Nephron progenitor cell (in vitro differentiated cells): ENCODE measurements around the gene SPECC1L.
"Not testable (repeated sequence)": the region's sequence is repeated elsewhere in the genome, so short reads cannot be mapped to it uniquely, and the experiment has no call there.

Experiments
- DNase-seq: peaks from one replicate; pipeline ENCODE4 v3.0.0; 2021
- H3K27ac Mint-ChIP-seq: 2 replicates; pipeline ENCODE4 v1.8.0; 2021; ENCODE audit warnings: mild to moderate bottlenecking, moderate library complexity, mixed read lengths
- H3K27me3 Mint-ChIP-seq: 2 replicates; pipeline ENCODE4 v1.8.0; 2021; ENCODE audit warnings: mild to moderate bottlenecking, low read depth, mixed read lengths; ENCODE audit not compliant: poor library complexity
- H3K36me3 Mint-ChIP-seq: 2 replicates; pipeline ENCODE4 v1.8.0; 2021; ENCODE audit warnings: low read depth, mixed read lengths
- H3K4me1 Mint-ChIP-seq: 2 replicates; pipeline ENCODE4 v1.8.0; 2021; ENCODE audit warnings: mixed read lengths
- H3K4me3 Mint-ChIP-seq: 2 replicates; pipeline ENCODE4 v1.8.0; 2021; ENCODE audit warnings: mild to moderate bottlenecking, moderate library complexity, mixed read lengths
- H3K9me3 Mint-ChIP-seq: 2 replicates; pipeline ENCODE4 v1.8.0; 2021; ENCODE audit warnings: mild to moderate bottlenecking, moderate library complexity, mixed read lengths
- TF ChIP-seq, protein P1 (sequence below): fragments of 200-600 bp; sonication (generic); IDR thresholded peaks from 2 replicates; pipeline ENCODE4 v1.5.0; 2021; ENCODE audit warnings: antibody characterized with exemption

Gene SPECC1L

DNA sequence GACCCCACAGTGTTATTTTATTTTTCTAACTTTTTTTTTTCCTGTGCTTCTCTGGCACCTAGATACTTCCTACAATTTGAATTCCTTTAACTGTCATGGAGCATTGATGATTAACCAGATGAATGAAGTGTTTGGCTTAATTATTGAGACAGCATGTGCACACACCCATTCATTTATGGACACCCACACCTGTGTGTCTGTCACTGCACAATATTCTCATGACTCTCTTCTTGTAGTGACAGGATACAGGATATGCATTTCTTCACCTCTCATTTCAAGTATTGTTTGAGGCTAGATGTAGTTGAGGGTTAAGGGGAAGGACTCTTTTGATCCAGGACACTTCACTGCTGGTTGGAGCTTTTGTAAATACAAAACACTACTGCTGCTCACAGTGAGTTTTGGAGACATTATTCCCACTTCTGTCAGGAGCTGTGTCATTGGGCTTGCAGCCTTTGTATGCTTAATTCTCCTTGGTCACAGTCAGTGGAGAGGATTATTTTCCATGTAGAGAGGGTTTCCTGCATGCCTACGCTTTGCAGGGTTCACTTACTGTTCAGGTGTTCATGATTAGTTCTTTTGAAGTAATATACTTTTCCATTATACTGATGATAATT lies 33.5 kb downstream of the SPECC1L start:
- Mint-ChIP-seq H3K4me1 (no peaks in the 10 kb centered on the region), H3K27me3 (no peaks in the 10 kb centered on the region), H3K36me3 (peaks cover 88% of the 10 kb centered on the region), H3K4me3 (no peak overlapping the region), H3K9me3 (peaks cover 28% of the 10 kb centered on the region), H3K27ac (no peak overlapping the region)
- no peak for DNase-seq
- TF ChIP-seq, protein P1, sequence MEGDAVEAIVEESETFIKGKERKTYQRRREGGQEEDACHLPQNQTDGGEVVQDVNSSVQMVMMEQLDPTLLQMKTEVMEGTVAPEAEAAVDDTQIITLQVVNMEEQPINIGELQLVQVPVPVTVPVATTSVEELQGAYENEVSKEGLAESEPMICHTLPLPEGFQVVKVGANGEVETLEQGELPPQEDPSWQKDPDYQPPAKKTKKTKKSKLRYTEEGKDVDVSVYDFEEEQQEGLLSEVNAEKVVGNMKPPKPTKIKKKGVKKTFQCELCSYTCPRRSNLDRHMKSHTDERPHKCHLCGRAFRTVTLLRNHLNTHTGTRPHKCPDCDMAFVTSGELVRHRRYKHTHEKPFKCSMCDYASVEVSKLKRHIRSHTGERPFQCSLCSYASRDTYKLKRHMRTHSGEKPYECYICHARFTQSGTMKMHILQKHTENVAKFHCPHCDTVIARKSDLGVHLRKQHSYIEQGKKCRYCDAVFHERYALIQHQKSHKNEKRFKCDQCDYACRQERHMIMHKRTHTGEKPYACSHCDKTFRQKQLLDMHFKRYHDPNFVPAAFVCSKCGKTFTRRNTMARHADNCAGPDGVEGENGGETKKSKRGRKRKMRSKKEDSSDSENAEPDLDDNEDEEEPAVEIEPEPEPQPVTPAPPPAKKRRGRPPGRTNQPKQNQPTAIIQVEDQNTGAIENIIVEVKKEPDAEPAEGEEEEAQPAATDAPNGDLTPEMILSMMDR: no peak

DNA sequence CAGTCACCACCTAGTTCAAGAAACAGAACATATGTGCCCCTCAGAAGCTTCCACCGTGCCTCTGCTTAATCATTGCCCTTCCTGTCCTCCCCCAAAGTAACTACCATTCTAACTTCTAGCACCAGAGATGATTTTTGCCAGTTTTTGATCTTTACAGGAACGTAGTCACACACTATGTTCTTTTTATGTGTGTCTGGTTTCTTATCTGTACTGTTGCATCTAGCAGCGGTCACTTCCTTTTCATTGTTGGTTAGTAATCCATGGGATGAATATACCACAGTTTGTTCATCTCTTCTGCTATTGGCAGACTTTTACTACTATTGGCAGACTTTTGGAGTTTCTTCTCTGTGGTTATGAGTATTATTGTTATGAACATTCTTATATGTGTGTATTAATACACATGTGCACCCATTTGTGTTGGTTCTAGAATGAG lies 34.6 kb downstream of the SPECC1L start:
- no peak for DNase-seq
- H3K27ac Mint-ChIP-seq: no peak overlapping the region
- H3K36me3 Mint-ChIP-seq: peaks cover 88% of the 10 kb centered on the region

DNA sequence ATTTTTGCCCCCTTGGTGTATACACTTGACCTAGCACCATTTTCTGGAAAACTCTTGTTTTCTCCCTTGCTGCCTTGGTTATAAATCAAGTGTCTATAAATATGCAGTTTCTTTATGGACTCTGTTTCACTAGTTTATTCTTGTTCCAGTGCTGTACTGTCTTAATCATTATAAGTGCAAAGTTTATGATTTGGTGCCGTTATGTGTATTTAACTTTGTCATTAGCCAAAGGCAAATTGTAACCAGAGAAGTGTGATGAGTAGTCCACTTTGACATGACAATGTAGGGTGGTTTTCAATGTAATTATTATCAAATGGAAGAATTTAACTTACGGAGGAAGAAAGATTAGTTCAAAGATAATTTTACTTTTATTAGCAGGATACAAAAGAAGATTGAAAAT lies 40.3 kb downstream of the SPECC1L start:
- Mint-ChIP-seq H3K27ac (peak overlapping the region; percentile 2), H3K27me3 (no peaks in the 10 kb centered on the region), H3K4me1 (no peaks in the 10 kb centered on the region), H3K36me3 (peaks cover 96% of the 10 kb centered on the region), H3K4me3 (no peak overlapping the region), H3K9me3 (peaks cover 30% of the 10 kb centered on the region)
- TF ChIP-seq, protein P1: no peak
- DNase-seq: no peak

More for the DNA sequence above, 34.6 kb downstream of the SPECC1L start:
- peaks cover 28% of the 10 kb centered on the region for H3K9me3 Mint-ChIP-seq
- no peaks in the 10 kb centered on the region for H3K27me3 Mint-ChIP-seq
- TF ChIP-seq, protein P1: no peak
- H3K4me1 Mint-ChIP-seq: no peaks in the 10 kb centered on the region
- no peak overlapping the region for H3K4me3 Mint-ChIP-seq

DNA sequence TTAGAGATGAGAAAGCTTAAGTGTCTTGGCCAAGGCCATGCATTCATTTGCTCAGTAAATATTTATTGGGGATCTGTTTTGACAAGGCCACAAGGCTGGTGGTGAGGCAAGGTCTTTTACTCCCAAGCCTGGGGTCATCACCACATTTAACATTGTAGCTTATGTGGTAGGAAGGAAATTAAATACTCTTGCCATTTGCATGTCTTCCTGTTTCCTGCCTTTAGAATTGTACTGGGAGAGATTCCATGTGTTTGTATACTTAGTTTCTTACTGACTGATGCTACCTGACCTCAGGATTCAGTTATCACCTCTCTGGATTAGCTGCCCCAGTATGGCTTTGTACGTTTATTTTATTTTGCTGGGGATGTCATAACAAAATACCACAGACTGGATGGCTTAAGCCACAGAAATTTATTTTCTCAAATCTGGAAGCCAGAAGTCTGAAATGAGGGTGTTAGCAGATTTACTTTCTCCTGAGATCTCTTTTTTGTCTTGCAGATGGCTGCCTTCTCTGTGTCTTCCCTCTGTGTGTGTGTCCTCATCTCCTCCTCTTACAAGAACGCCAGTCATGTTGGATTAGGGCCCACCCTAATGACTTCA lies 44.8 kb downstream of the SPECC1L start:
- TF ChIP-seq, protein P1: no peak
- Mint-ChIP-seq H3K4me3 (no peak overlapping the region), H3K36me3 (peaks cover 84% of the 10 kb centered on the region), H3K27ac (no peak overlapping the region), H3K4me1 (no peaks in the 10 kb centered on the region), H3K9me3 (peaks cover 36% of the 10 kb centered on the region), H3K27me3 (no peaks in the 10 kb centered on the region)
- no peak for DNase-seq

DNA sequence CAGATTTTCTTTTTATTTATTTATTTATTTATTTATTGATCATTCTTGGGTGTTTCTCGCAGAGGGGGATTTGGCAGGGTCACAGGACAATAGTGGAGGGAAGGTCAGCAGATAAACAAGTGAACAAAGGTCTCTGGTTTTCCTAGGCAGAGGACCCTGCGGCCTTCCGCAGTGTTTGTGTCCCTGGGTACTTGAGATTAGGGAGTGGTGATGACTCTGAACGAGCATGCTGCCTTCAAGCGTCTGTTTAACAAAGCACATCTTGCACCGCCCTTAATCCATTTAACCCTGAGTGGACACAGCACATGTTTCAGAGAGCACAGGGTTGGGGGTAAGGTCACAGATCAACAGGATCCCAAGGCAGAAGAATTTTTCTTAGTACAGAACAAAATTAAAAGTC lies 45.6 kb downstream of the SPECC1L start:
- not testable (repeated sequence) for H3K4me3 Mint-ChIP-seq, H3K27me3 Mint-ChIP-seq, H3K4me1 Mint-ChIP-seq, H3K27ac Mint-ChIP-seq, DNase-seq
- Mint-ChIP-seq H3K36me3 (peaks cover 84% of the 10 kb centered on the region), H3K9me3 (peaks cover 36% of the 10 kb centered on the region)

DNA sequence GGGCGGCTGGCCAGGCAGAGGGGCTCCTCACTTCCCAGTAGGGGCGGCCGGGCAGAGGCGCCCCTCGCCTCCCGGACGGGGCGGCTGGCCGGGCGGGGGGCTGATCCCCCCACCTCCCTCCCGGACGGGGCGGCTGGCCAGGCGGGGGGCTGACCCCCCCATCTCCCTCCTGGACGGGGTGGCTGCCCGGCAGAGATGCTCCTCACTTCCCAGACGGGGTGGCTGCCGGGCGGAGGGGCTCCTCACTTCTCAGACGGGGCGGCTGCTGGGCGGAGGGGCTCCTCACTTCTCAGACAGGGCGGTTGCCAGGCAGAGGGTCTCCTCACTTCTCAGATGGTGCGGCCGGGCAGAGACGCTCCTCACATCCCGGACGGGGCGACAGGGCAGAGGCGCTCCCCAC lies 46.9 kb downstream of the SPECC1L start:
- H3K27me3 Mint-ChIP-seq, H3K27ac Mint-ChIP-seq, DNase-seq, H3K4me1 Mint-ChIP-seq, H3K4me3 Mint-ChIP-seq: not testable (repeated sequence)
- Mint-ChIP-seq H3K36me3 (peaks cover 88% of the 10 kb centered on the region), H3K9me3 (peaks cover 36% of the 10 kb centered on the region)

DNA sequence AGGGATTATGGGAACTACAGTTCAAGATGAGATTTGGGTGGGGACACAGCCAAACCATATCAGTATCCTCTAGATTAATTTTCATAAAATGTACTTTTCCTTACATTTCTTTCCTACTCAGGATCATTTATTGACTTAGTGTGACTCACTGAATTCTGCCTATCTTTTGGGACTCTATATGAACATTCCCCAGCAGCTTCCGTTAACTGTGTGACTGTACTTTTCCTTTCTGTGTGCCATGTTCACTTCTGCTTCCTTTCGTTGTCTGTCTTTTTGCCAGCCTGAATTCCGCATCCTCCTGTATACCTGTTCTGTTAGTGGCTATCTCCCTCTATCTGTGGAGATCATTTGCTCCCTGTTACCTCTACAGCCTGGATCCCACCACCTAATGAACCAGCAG lies 48.8 kb downstream of the SPECC1L start:
- Mint-ChIP-seq H3K4me3 (no peak overlapping the region), H3K27me3 (no peaks in the 10 kb centered on the region), H3K4me1 (no peaks in the 10 kb centered on the region), H3K9me3 (peaks cover 35% of the 10 kb centered on the region), H3K36me3 (peaks cover 77% of the 10 kb centered on the region), H3K27ac (peak overlapping the region; percentile 15)
- DNase-seq: no peak
- TF ChIP-seq, protein P1: no peak
